Activated CD4-positive, CD25-positive, alpha-beta regulatory T cell treated with anti-CD3 and anti-CD28 coated beads, Interleukin-2, amount 50 U/mL, for 72 hours (primary cell): Measurements from ENCODE around the gene LRCH3.
"Not testable (repeated sequence)": the region's sequence is repeated elsewhere in the genome, so short reads cannot be mapped to it uniquely, and the experiment has no call there.

Experiments
- DNase-seq: peaks from one replicate; pipeline ENCODE4 v3.0.0; 2021

Gene LRCH3

GRCh38 chr3:197837282-197837681, 46.2 kb downstream of the LRCH3 start:
- no peak for DNase-seq

GRCh38 chr3:197841789-197842188, 50.7 kb downstream of the LRCH3 start:
- DNase-seq = no peak

GRCh38 chr3:197846491-197846890, 55.4 kb downstream of the LRCH3 start:
- no peak for DNase-seq

- no peak for DNase-seq
Observed at GRCh38 chr3:197847866-197848401, 56.9 kb downstream of the LRCH3 start.

- no peak for DNase-seq
Observed at GRCh38 chr3:197854596-197855343, 63.7 kb downstream of the LRCH3 start.

GRCh38 chr3:197855571-197855970, 64.5 kb downstream of the LRCH3 start:
- no peak for DNase-seq

- no peak for DNase-seq
Observed at GRCh38 chr3:197856199-197856816, 65.3 kb downstream of the LRCH3 start.

- DNase-seq = no peak
Observed at GRCh38 chr3:197858133-197858532, 67.1 kb downstream of the LRCH3 start.

GRCh38 chr3:197858598-197858997, 67.5 kb downstream of the LRCH3 start:
- DNase-seq = no peak

GRCh38 chr3:197866035-197866434, 75.0 kb downstream of the LRCH3 start:
- no peak for DNase-seq

GRCh38 chr3:197873329-197873728, 82.3 kb downstream of the LRCH3 start:
- DNase-seq = no peak

GRCh38 chr3:197874064-197874463, 83.0 kb downstream of the LRCH3 start:
- DNase-seq = no peak

- DNase-seq = no peak
Observed at GRCh38 chr3:197874653-197875052, 83.6 kb downstream of the LRCH3 start.

GRCh38 chr3:197877902-197878301, 86.8 kb downstream of the LRCH3 start:
- no peak for DNase-seq

- no peak for DNase-seq
Observed at GRCh38 chr3:197878427-197878826, 87.4 kb downstream of the LRCH3 start.

- DNase-seq = no peak
Observed at GRCh38 chr3:197880491-197881269, 89.6 kb downstream of the LRCH3 start.

- DNase-seq = no peak
Observed at GRCh38 chr3:197881270-197881969, 90.4 kb downstream of the LRCH3 start.

- DNase-seq = no peak
Observed at GRCh38 chr3:197881970-197882338, 90.9 kb downstream of the LRCH3 start.

- no peak for DNase-seq
Observed at GRCh38 chr3:197882586-197882985, 91.5 kb downstream of the LRCH3 start.

GRCh38 chr3:197883541-197883940, 92.5 kb downstream of the LRCH3 start:
- DNase-seq = no peak

GRCh38 chr3:197884330-197884729, 93.3 kb downstream of the LRCH3 start:
- not testable (repeated sequence) for DNase-seq

GRCh38 chr3:197886052-197886451, 95.0 kb downstream of the LRCH3 start:
- not testable (repeated sequence) for DNase-seq
